HEK293T (cell line): ENCODE data around the gene TMTC3.

Experiments
- CTCF ChIA-PET: fragments of 350-600 bp; formaldehyde crosslinking; extraction: SDS; loops from one replicate; lab custom pipeline; 2021; ENCODE audit warnings: antibody characterized with exemption, inconsistent platforms; lab: Yijun Ruan, JAX
- POLR2A ChIA-PET: fragments of 350-600 bp; formaldehyde crosslinking; extraction: SDS; loops from one replicate; lab custom pipeline; 2020; ENCODE audit warnings: antibody characterized with exemption, inconsistent platforms; lab: Yijun Ruan, JAX
- DNase-seq: peaks from one replicate; pipeline ENCODE4 v3.0.0; 2012; ENCODE audit warnings: mixed read lengths; ENCODE audit errors: extremely low spot score
- ARNT ChIP-seq: fragments of 450-650 bp; IDR thresholded peaks from 2 replicates; pipeline ENCODE4 v1.6.1; 2017; ENCODE audit warnings: mild to moderate bottlenecking
- BHLHE40 ChIP-seq: fragments of 450-650 bp; IDR thresholded peaks from 2 replicates; pipeline ENCODE4 v1.6.1; 2016; ENCODE audit warnings: mild to moderate bottlenecking, moderate library complexity, borderline replicate concordance
- CTBP1 ChIP-seq: fragments of 450-650 bp; IDR thresholded peaks from 2 replicates; pipeline ENCODE4 v1.6.1; 2016; ENCODE audit warnings: borderline replicate concordance
- ELF4 ChIP-seq: fragments of 450-650 bp; IDR thresholded peaks from 2 replicates; pipeline ENCODE4 v1.6.1; 2017; ENCODE audit warnings: antibody characterized with exemption
- FOXA1 ChIP-seq: fragments of 450-650 bp; IDR thresholded peaks from 2 replicates; pipeline ENCODE4 v1.6.1; 2016; ENCODE audit warnings: mild to moderate bottlenecking
- FOXK2 ChIP-seq: fragments of 450-650 bp; IDR thresholded peaks from 2 replicates; pipeline ENCODE4 v1.6.1; 2016; ENCODE audit warnings: mild to moderate bottlenecking
- FOXM1 ChIP-seq: fragments of 450-650 bp; IDR thresholded peaks from 2 replicates; pipeline ENCODE4 v1.6.1; 2017; ENCODE audit warnings: mild to moderate bottlenecking, borderline replicate concordance
- HDGF ChIP-seq: fragments of 450-650 bp; IDR thresholded peaks from 2 replicates; pipeline ENCODE4 v1.6.1; 2017; ENCODE audit warnings: antibody characterized with exemption, borderline replicate concordance
- L3MBTL2 ChIP-seq: fragments of 450-650 bp; conservative IDR thresholded peaks from 2 replicates; pipeline ENCODE4 v1.6.1; 2016; ENCODE audit warnings: mild to moderate bottlenecking
- LEF1 ChIP-seq: fragments of 450-650 bp; IDR thresholded peaks from 2 replicates; pipeline ENCODE4 v1.6.1; 2017; ENCODE audit warnings: mild to moderate bottlenecking, borderline replicate concordance
- NFRKB ChIP-seq: fragments of 450-650 bp; IDR thresholded peaks from 2 replicates; pipeline ENCODE4 v1.6.1; 2016; ENCODE audit warnings: mild to moderate bottlenecking, moderate library complexity
- PKNOX1 ChIP-seq: fragments of 450-650 bp; IDR thresholded peaks from 2 replicates; pipeline ENCODE4 v1.6.1; 2016
- SP1 ChIP-seq: fragments of 450-650 bp; IDR thresholded peaks from 2 replicates; pipeline ENCODE4 v1.6.1; 2017
- SUZ12 ChIP-seq: fragments of 450-650 bp; IDR thresholded peaks from 2 replicates; pipeline ENCODE4 v1.6.1; 2016; ENCODE audit warnings: mild to moderate bottlenecking
- TARDBP ChIP-seq: fragments of 450-650 bp; IDR thresholded peaks from 2 replicates; pipeline ENCODE4 v1.6.1; 2016
- ZNF384 ChIP-seq: fragments of 450-650 bp; IDR thresholded peaks from 2 replicates; pipeline ENCODE4 v1.6.1; 2016

TMTC3 gene

GRCh38 chr12:88242939-88243338 lies 100.8 kb downstream of the TMTC3 start:
- no peak for TF ChIP-seq PKNOX1
- TF ChIP-seq L3MBTL2, result no peak
- TF ChIP-seq NFRKB, result no peak
- TF ChIP-seq TARDBP, result no peak
- TF ChIP-seq ELF4, result no peak
- no peak for TF ChIP-seq LEF1
- no peak for TF ChIP-seq ZNF384
- no peak for TF ChIP-seq FOXA1
- TF ChIP-seq BHLHE40, result no peak
- no peak for TF ChIP-seq SUZ12
- no peak for TF ChIP-seq HDGF
- TF ChIP-seq ARNT, result no peak
- TF ChIP-seq FOXK2, result no peak
- no peak for TF ChIP-seq CTBP1
- no peak for DNase-seq
- POLR2A ChIA-PET, result no interaction called here
- CTCF ChIA-PET, result no interaction called here

GRCh38 chr12:88243982-88244381 lies 101.9 kb downstream of the TMTC3 start:
- CTCF ChIA-PET, result no interaction called here
- TF ChIP-seq FOXK2 (no peak), FOXM1 (no peak), SP1 (no peak)
- POLR2A ChIA-PET, result no interaction called here
- DNase-seq, result no peak

- ChIA-PET POLR2A (no interaction called here), CTCF (no interaction called here)
- TF ChIP-seq CTBP1 (no peak), FOXM1 (no peak), SUZ12 (no peak), ELF4 (no peak), HDGF (no peak), TARDBP (no peak), L3MBTL2 (no peak), NFRKB (no peak), FOXA1 (no peak), FOXK2 (no peak), LEF1 (no peak), PKNOX1 (no peak), ARNT (no peak), SP1 (no peak), ZNF384 (no peak), BHLHE40 (no peak)
- no peak for DNase-seq
Measured at GRCh38 chr12:88245905-88246304, 103.8 kb downstream of the TMTC3 start.

- ChIA-PET POLR2A (no interaction called here), CTCF (no interaction called here)
- TF ChIP-seq L3MBTL2, result no peak
- TF ChIP-seq TARDBP, result no peak
- no peak for TF ChIP-seq HDGF
- no peak for TF ChIP-seq CTBP1
- TF ChIP-seq ELF4, result no peak
- no peak for TF ChIP-seq FOXM1
- no peak for TF ChIP-seq LEF1
- TF ChIP-seq ARNT, result no peak
- no peak for TF ChIP-seq PKNOX1
- no peak for TF ChIP-seq FOXA1
- no peak for TF ChIP-seq FOXK2
- no peak for TF ChIP-seq ZNF384
- no peak for TF ChIP-seq SP1
- TF ChIP-seq BHLHE40, result no peak
- TF ChIP-seq NFRKB, result no peak
- no peak for TF ChIP-seq SUZ12
- DNase-seq, result no peak
Measured at GRCh38 chr12:88247241-88247643, 105.1 kb downstream of the TMTC3 start.

- CTCF ChIA-PET, result no interaction called here
- POLR2A ChIA-PET, result no interaction called here
- DNase-seq, result no peak
- TF ChIP-seq SUZ12 (no peak), PKNOX1 (no peak), TARDBP (no peak), SP1 (no peak), ELF4 (no peak), L3MBTL2 (no peak), BHLHE40 (no peak), HDGF (no peak)
Measured at GRCh38 chr12:88248606-88249005, 106.5 kb downstream of the TMTC3 start.
